ENCODE results near the gene SAAL1.

GRCh38 chr11:18144243-18144642 is 38.4 kb upstream of the SAAL1 start:
- TF ChIP-seq CTCF (IDR thresholded peaks at IDR 0.05; ENCODE audit: poor library complexity) (no peak), EZH2 (IDR thresholded peaks at IDR 0.05; ENCODE audit: borderline replicate concordance) (no peak)
